GM12872 (cell line): ENCODE results near the gene MCF2L2.

Experiments used
- TF ChIP-seq, protein P1 (sequence below): IDR thresholded peaks from 3 replicates; pipeline ENCODE4 v1.5.1; 2011; ENCODE audit warnings: low read depth, mild to moderate bottlenecking, low read length, moderate library complexity; ENCODE audit not compliant: insufficient read depth

MCF2L2 gene

DNA sequence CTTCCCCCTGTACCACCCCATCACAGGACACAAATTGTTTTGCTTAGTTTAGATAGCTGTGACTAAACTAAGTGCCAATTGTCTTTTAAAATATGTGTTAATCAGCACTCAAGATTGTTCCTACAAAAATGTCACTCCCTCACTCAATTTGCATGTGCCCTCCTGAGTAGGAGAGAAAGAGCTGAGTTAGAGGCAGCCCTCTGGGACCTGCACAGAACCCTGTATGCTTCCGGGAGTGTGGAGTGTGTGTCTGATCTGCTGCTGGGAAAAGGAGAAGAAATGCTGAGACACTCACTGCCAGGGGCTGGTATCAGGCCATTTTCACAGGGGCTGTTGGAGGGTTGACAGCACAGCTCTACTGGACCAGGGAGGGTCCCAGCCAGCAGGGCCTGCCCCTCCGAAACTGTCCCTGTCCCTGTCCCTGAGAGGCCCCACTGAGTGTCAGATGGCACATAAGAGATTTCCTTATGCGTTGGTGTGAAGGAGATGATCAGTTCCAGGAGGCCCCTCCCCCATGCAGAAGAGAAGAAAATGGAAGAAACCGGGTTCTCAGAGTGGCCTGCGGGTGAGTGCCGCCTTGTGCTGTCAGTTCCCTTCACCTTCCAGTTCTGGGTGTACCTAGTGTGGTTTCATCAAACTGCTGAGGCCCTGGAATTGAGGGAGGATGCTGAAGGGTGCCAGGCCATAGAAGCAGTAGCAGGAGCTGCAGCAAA is 179.3 kb downstream of the MCF2L2 start:
- TF ChIP-seq, protein P1, sequence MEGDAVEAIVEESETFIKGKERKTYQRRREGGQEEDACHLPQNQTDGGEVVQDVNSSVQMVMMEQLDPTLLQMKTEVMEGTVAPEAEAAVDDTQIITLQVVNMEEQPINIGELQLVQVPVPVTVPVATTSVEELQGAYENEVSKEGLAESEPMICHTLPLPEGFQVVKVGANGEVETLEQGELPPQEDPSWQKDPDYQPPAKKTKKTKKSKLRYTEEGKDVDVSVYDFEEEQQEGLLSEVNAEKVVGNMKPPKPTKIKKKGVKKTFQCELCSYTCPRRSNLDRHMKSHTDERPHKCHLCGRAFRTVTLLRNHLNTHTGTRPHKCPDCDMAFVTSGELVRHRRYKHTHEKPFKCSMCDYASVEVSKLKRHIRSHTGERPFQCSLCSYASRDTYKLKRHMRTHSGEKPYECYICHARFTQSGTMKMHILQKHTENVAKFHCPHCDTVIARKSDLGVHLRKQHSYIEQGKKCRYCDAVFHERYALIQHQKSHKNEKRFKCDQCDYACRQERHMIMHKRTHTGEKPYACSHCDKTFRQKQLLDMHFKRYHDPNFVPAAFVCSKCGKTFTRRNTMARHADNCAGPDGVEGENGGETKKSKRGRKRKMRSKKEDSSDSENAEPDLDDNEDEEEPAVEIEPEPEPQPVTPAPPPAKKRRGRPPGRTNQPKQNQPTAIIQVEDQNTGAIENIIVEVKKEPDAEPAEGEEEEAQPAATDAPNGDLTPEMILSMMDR = no peak

DNA sequence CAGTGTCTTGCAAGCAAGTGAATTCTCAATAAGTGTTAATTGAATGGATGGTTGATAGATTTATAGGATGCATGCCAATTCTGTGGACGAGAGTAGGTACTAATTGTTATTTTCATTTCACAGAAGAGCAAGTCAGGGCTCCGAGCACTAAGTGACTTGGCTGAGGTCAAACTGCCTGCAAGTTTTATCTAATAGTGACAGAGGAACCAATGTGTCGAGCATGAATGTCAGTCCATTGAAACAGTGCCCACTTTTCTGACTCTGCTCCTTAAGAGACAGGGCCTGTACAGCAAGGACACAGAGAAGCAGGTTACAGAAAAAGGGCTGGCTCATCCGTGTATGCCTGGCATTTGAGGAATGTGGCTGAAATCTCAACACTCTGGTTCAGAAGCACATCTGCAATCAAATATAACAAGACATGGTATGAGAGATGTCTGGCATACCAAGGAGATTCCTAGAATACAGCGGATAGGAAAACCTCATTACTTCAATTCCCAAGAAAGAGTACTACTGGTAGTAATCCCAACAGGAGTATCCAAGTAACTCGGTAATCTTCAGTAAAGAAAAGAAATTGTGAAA is 181.3 kb downstream of the MCF2L2 start:
- TF ChIP-seq, protein P1 = no peak

DNA sequence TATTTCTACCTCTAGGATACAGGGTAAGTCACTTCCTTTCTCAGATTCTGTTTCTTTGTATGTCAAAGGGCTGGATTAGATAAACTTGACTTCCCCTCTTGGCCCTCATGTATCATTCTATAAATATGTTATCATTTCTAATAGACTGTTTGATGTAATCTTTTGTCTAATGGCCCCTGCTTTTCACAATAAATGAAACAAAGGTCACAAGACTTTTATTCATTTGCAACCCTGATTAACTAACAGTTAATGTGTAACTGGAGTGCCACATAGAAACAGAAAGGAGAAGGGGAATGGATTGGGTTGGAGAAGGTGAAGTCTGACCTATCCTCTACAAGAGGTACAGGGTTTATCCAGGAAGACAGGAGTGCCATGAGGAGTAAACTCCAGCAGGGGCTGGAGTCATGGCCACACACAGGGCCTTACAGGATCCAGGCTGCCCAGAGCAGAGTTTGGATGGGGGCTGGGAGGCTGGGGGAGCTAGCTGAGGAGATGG is 183.4 kb downstream of the MCF2L2 start:
- TF ChIP-seq, protein P1 = no peak

DNA sequence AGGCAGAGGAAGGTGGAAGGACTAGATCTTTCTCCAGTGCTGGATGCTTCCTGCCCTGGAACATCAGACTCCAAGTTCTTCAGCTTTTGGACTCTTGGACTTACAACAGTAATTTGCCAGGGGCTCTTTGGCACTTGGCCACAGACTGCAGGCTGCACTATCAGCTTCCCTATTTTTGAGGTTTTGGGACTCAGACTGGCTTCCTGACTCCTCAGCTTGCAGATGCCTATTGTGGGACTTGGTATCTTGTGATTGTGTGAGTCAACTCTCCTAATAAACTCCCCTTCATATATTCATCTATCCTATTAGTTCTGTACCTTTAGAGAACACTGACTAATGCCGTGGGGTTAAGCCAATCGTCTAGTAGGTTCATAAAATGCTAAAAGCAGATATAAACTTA is 184.2 kb downstream of the MCF2L2 start:
- TF ChIP-seq, protein P1 = no peak

DNA sequence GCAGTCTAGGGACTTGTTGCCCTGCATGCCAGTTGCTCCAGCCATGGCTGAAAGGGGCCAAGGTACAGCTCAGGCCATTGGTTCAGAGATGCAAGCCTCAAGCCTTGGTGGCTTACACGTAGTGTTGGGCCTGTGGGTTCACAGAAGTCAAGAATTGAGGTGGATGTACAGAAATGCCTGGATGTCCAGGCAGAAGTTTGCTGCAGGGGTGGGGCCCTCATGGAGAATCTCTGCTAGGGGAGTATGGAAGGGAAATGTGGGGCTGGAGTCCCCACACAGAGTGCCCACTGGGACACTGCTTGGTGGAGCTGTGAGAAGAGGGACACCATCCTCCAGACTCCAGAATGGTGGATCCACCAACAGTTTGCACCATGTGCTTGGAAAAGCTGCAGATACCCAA is 186.0 kb downstream of the MCF2L2 start:
- TF ChIP-seq, protein P1 = no peak

DNA sequence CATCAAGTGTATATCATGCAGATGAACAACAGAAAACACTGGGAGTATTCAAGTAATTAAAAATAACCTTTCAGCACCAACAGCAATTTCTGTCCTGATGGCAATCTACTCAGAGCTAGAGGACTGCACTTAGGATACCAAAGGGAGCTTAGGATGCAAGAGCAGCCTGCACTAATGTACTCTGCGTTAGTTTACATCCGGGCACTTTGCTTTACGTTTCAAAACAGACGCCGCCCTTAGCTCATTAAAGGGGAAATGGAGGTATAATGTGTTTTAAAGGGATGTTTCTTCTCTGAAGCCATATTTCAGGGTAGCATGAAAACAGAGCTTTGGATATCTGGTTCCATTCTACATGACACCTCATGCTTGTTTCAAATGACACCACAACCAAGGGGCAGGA is 189.4 kb downstream of the MCF2L2 start:
- TF ChIP-seq, protein P1 = no peak

DNA sequence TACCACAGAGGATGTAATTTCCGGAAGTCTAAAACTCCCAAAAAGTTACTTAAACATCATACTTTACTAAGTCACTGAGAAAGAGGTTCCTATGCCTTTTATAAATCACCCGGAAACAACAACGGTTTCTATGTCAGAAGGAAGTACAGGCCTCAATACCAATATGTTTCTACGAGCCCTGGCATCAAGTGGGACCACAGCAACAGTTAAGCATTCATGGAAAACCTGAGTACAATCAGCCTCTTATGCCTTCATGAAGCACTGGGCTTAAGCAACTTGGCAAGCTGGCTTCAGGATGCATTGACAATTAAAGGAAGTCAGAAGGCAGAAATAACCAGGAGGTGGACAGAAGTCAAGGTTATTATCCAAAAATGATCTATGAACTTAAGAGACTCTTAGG is 194.5 kb downstream of the MCF2L2 start:
- TF ChIP-seq, protein P1 = no peak
